Measurements from ENCODE around the gene MRI1. TPM values are rescaled to one million over a fixed set of nuclear protein-coding genes. Genes with fewer than 3 reads are reported as not detected.
"Not testable (repeated sequence)": the region's sequence is repeated elsewhere in the genome, so short reads cannot be mapped to it uniquely, and the experiment has no call there.

MRI1 gene
- total and polyA plus RNA-seq, 2 donors (not counting 3 experiments of a cell fraction or from before 2014, with no cell fraction given), result 56.2 to 63.2 TPM

- H4K20me1 ChIP-seq (replicated peaks; ENCODE audit: control insufficient read depth, extremely low read depth, insufficient read depth, low read length); H3K4me3 ChIP-seq (replicated peaks in 1 of 3; ENCODE audit: insufficient read depth in 1 of 3, low read depth in 1 of 3, low read length in 3 of 3); H3K4me1 ChIP-seq (ENCODE audit: control insufficient read depth, extremely low read depth, insufficient read depth, low read length); H3K27me3 ChIP-seq (ENCODE audit: control insufficient read depth in 2 of 2, insufficient read depth in 2 of 2, low read length in 2 of 2); dilution Hi-C loops (cut with MboI; ENCODE audit: extremely low pct_ligation_motif_present, low sequenced_read_pairs); DNase-seq (ENCODE audit: low read depth, low spot score); H3K9me3 ChIP-seq (replicated peaks; ENCODE audit: control insufficient read depth, insufficient read depth, low read length); H3K27ac ChIP-seq (ENCODE audit: insufficient read depth, low read depth, low read length); FAIRE-seq; CTCF ChIA-PET; H3K4me2 ChIP-seq (ENCODE audit: insufficient read depth, low read length); H3K9me1 ChIP-seq (replicated peaks; ENCODE audit: control insufficient read depth, extremely low read depth, insufficient read depth, low read length); BruUV-seq (replicated peaks); POLR2A ChIA-PET; H2AFZ ChIP-seq (ENCODE audit: low read depth, low read length); intact Hi-C loops (cut with micrococcal nuclease); H3K9ac ChIP-seq (replicated peaks; ENCODE audit: extremely low read depth, insufficient read depth, low read length): not testable (repeated sequence)
- H3K79me2 ChIP-seq (ENCODE audit: control insufficient read depth, insufficient read depth, low read length), result peaks cover 12% of the 10 kb centered on the region
- peaks cover 24 to 41% of the 10 kb centered on the region in 2 experiments for H3K36me3 ChIP-seq (ENCODE audit: control insufficient read depth in 2 of 2, extremely low read depth in 1 of 2, insufficient read depth in 2 of 2, low read length in 2 of 2)
These were observed 10.7 kb upstream of the MRI1 start for GRCh38 chr19:13753622-13754021.

GRCh38 chr19:13756210-13756609, 8.1 kb upstream of the MRI1 start:
- no peak overlapping the region for H3K4me2 ChIP-seq (ENCODE audit: insufficient read depth, low read length)
- no peak for DNase-seq (ENCODE audit: low read depth, low spot score)
- H4K20me1 ChIP-seq (replicated peaks; ENCODE audit: control insufficient read depth, extremely low read depth, insufficient read depth, low read length), result no peaks in the 10 kb centered on the region
- no peak overlapping the region for H3K4me3 ChIP-seq (replicated peaks in 1 of 3; ENCODE audit: insufficient read depth in 1 of 3, low read depth in 1 of 3, low read length in 3 of 3)
- ChIA-PET POLR2A (no interaction called here), CTCF (interaction anchor here (1.4 kb wide), 1 partner anchor 159 kb away, joined by 4 read pairs; no protein-coding TSS in a partner anchor)
- H3K9me1 ChIP-seq (replicated peaks; ENCODE audit: control insufficient read depth, extremely low read depth, insufficient read depth, low read length), result no peaks in the 10 kb centered on the region
- H3K27ac ChIP-seq (ENCODE audit: insufficient read depth, low read depth, low read length), result no peak overlapping the region
- H3K36me3 ChIP-seq (ENCODE audit: control insufficient read depth in 2 of 2, extremely low read depth in 1 of 2, insufficient read depth in 2 of 2, low read length in 2 of 2), result peaks cover 29 to 52% of the 10 kb centered on the region in 2 experiments
- TF ChIP-seq POLR2A (IDR thresholded peaks at IDR 0.05; ENCODE audit: low read depth, low read length) (no peak), CTCF (IDR thresholded peaks at IDR 0.05; ENCODE audit: extremely low read depth in 1 of 2, insufficient read depth in 1 of 2, low read depth in 1 of 2, low read length in 2 of 2) (no peak), MAX (IDR thresholded peaks at IDR 0.05; ENCODE audit: insufficient read depth, insufficient read length) (no peak), GATA2 (IDR thresholded peaks at IDR 0.05; ENCODE audit: insufficient read depth, insufficient read length, low read depth, low read length) (no peak)
- BruUV-seq (replicated peaks), result no TSS peak
- H3K9ac ChIP-seq (replicated peaks; ENCODE audit: extremely low read depth, insufficient read depth, low read length), result no peak overlapping the region
- H3K27me3 ChIP-seq (ENCODE audit: control insufficient read depth in 2 of 2, insufficient read depth in 2 of 2, low read length in 2 of 2), result no peaks in the 10 kb centered on the region
- FAIRE-seq, result no peak
- H3K79me2 ChIP-seq (ENCODE audit: control insufficient read depth, insufficient read depth, low read length), result no peaks in the 10 kb centered on the region
- intact Hi-C loops (cut with micrococcal nuclease) (no loop called here), dilution Hi-C loops (cut with MboI; ENCODE audit: extremely low pct_ligation_motif_present, low sequenced_read_pairs) (no loop called here)
- no peaks in the 10 kb centered on the region for H3K4me1 ChIP-seq (ENCODE audit: control insufficient read depth, extremely low read depth, insufficient read depth, low read length)
- H3K9me3 ChIP-seq (replicated peaks; ENCODE audit: control insufficient read depth, insufficient read depth, low read length), result no peaks in the 10 kb centered on the region
- H2AFZ ChIP-seq (ENCODE audit: low read depth, low read length), result no peak overlapping the region

Measured in endothelial cell of umbilical vein (primary cell).